Bronchial epithelial cell (primary cell): Measurements from ENCODE around the gene LENG1. TPM values are rescaled to one million over a fixed set of nuclear protein-coding genes. Genes with fewer than 3 reads are reported as not detected.
A peak's percentile ranks its signal among the peaks of the same experiment; 100 is the strongest.
"Not testable (repeated sequence)": the region's sequence is repeated elsewhere in the genome, so short reads cannot be mapped to it uniquely, and the experiment has no call there.

Experiments
- DNase-seq: peaks from one replicate; pipeline ENCODE4 v3.0.0-alpha.2; 2010; ENCODE audit warnings: low read depth
- FAIRE-seq: peaks from 2 replicates; lab custom pipeline; 2011; peaks lifted over from hg19 to GRCh38; lab: Jason Lieb, UNC
- H3K27me3 ChIP-seq: 2 replicates; pipeline ENCODE4 v1.5.1; 2011; ENCODE audit warnings: low read length; ENCODE audit not compliant: control insufficient read depth, insufficient read depth
- H3K36me3 ChIP-seq: 2 replicates; pipeline ENCODE4 v1.5.1; 2011; ENCODE audit warnings: low read length; ENCODE audit not compliant: control insufficient read depth, insufficient read depth
- H3K4me3 ChIP-seq: 2 replicates; pipeline ENCODE4 v1.5.1; 2011; ENCODE audit warnings: mild to moderate bottlenecking, low read depth, low read length, control low read depth
- total RNA-seq: library from RNA; depleted of rRNA; stranded (reverse); fragments of >200 nt; gene quantifications from 2 replicates; pipeline ENCODE4 v1.2.1, GENCODE V29; 2014
- TF ChIP-seq, protein P1 (sequence below): IDR thresholded peaks from 2 replicates; pipeline ENCODE4 v1.5.1; 2011; ENCODE audit warnings: mild to moderate bottlenecking, moderate library complexity, low read length, control low read depth, inconsistent platforms; ENCODE audit not compliant: insufficient read depth, severe bottlenecking

The LENG1 gene
- 9.7 and 13.4 TPM in 2 replicates for total RNA-seq

DNA sequence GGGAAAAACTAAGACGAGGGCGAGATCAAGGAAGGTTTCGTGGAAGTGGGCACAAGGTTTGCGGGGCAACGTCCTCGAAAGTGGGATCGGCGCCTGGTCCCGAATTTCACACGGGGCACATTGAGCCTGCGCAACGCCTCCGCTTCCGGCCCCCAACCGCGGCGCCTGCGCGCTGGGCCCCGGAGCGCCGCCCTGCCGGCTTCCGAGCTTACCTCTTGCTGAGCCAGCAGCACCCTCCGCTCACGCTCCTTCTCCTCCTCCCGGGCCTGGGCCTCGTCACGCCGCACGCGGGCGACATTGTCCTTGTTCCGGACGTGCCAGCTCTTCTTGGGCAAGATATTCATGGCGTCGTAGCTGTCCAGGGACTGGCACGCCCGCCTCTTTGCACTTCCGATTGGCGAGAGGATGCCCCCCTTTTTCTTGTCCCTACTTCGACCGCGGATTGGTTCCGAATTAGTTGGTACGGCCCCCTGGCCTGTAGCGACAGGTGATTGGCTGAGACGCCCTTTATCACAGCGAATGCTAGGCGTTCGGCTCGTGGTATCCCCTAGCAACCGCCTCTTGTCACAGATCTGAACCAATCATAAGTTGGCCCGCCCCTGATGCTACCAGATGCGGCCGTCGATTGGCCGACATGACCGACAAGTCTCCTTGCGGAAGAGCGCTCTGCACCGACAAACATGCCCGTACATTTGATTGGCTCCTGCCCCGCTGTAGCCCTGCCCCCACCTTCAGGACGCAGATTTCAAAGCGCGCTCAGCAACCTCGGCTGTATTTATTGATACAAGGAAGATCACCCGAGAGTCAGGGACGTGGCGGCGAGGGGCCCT is at the start of gene LENG1:
LENG1 (minus strand) TSS at position 370 of the 830 bp plus-strand sequence; CDS start at position 344, 26 bp downstream.
- Histone ChIP-seq H3K27me3 (no peaks in the 10 kb centered on the region), H3K4me3 (peak within 1 kb of the TSS; percentile 70), H3K36me3 (peaks cover 21% of the 10 kb centered on the region)
- DNase-seq (peak; percentile 99), FAIRE-seq (peak; percentile 87)
- TF ChIP-seq, protein P1, sequence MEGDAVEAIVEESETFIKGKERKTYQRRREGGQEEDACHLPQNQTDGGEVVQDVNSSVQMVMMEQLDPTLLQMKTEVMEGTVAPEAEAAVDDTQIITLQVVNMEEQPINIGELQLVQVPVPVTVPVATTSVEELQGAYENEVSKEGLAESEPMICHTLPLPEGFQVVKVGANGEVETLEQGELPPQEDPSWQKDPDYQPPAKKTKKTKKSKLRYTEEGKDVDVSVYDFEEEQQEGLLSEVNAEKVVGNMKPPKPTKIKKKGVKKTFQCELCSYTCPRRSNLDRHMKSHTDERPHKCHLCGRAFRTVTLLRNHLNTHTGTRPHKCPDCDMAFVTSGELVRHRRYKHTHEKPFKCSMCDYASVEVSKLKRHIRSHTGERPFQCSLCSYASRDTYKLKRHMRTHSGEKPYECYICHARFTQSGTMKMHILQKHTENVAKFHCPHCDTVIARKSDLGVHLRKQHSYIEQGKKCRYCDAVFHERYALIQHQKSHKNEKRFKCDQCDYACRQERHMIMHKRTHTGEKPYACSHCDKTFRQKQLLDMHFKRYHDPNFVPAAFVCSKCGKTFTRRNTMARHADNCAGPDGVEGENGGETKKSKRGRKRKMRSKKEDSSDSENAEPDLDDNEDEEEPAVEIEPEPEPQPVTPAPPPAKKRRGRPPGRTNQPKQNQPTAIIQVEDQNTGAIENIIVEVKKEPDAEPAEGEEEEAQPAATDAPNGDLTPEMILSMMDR: peak; percentile 42

DNA sequence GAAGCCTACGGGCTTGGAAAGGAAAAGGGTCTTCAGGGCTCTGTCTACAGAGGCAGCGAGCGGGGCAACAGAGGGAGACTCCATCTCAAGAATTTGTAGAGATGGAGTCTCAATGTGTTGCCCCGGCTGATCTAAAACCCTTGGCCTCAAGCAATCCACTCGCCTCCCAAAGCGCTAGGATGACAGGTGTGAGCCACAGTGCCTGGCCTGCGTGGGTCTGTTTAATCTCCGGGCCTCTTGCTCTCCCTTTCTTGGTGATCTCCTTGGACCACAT is 49.2 kb upstream of the LENG1 start:
- peaks cover 32% of the 10 kb centered on the region for H3K36me3 ChIP-seq
- FAIRE-seq: no peak
- DNase-seq: no peak
- TF ChIP-seq, protein P1: no peak
- H3K27me3 ChIP-seq: no peaks in the 10 kb centered on the region
- no peak overlapping the region for H3K4me3 ChIP-seq

DNA sequence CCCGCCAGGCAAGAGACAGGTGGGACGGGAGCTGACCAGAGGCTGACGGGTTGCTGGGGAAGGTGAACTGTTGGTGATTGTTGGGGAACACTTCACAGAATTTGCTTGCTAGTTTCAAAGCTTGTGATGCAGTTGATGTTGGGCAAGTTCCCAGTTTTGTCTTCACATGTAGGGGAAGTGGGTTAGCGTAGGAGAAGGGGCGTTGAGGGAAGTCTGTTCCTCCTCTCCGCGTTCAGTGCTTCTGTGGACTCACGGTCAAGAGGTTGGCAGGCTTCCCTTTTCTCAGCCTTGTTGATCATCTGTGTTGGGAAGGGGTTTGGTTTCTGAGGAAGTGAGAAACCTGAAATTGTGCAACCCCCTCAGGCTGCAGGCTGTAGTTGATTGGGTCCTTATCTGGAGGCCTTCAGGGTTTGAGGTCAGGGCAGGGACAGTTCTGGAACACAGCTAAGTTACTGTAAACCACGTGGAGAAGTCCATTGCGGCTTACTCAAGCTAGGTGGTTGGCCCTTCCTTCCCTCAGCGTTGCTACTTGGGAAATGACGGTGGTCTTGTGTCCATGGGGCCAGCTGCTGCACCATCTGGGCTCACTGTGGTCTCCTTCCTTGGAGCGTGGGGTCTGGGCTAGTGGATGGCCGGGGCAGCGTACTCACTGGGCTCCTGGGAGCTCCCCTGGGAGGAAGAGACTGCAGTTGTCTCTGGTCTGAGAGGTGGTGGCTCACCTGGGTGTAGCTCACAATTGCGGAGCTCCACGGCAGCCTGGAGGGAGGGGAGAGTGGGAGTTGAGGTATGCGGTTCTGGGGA is 48.7 kb upstream of the LENG1 start:
- Histone ChIP-seq H3K27me3 (no peaks in the 10 kb centered on the region), H3K36me3 (peaks cover 37% of the 10 kb centered on the region), H3K4me3 (no peak overlapping the region)
- TF ChIP-seq, protein P1: no peak
- DNase-seq (peak; percentile 43), FAIRE-seq (no peak)

DNA sequence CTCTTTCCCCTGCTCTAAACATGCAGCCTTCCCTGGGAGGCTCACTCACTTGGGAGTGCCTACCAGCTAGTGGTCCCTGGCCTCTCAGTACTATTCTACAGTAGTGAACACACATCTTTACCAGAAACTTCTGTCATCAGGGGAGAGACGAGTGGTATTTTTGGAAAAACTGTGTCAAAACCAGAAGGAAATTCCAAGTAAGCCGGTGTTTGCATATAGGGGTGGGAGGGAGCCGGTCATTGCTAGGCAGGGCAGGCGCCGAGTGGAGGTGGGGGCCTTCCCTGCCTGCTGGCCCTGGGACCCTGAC is 48.1 kb upstream of the LENG1 start:
- Histone ChIP-seq H3K27me3 (no peaks in the 10 kb centered on the region), H3K4me3 (no peak overlapping the region), H3K36me3 (peaks cover 43% of the 10 kb centered on the region)
- FAIRE-seq: no peak
- no peak for DNase-seq
- TF ChIP-seq, protein P1: no peak

DNA sequence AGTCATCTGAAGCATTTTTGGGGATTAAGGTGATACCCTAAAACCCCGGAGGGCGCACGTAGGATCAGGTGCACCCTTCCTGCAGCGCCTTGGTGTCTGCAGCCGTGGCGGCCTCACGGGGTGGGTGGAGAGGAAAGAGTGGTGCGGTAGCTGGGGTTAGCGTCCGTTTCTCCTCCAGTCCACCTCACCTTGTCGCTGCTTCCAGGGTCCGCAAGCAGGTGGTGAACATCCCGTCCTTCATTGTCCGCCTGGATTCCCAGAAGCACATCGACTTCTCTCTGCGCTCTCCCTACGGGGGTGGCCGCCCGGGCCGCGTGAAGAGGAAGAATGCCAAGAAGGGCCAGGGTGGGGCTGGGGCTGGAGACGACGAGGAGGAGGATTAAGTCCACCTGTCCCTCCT is 47.7 kb upstream of the LENG1 start:
- DNase-seq, FAIRE-seq, H3K4me3 ChIP-seq, H3K27me3 ChIP-seq: not testable (repeated sequence)
- peaks cover 46% of the 10 kb centered on the region for H3K36me3 ChIP-seq

DNA sequence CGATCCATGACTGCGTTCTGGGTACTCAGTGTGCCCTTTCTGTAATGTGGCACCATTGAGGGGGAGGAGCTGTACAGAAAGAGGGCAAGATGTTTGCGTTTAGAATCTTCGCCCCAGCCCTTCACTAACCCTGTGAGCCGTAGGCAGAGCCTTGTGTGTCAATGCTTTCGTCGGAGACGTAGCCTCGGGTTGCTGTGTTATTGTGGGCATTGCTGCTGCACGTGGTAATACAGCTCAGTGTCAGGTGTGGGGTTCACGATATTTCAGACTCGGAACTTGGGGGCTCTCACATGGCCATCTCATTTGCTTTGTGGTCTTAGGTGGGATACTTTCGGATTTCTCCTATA is 47.3 kb upstream of the LENG1 start:
- H3K36me3 ChIP-seq: peaks cover 50% of the 10 kb centered on the region
- no peak overlapping the region for H3K4me3 ChIP-seq
- H3K27me3 ChIP-seq: no peaks in the 10 kb centered on the region
- DNase-seq (no peak), FAIRE-seq (no peak)
- TF ChIP-seq, protein P1: no peak
